Calu3 (cell line): ENCODE results near the gene ADAM22. TPM values are rescaled to one million over a fixed set of nuclear protein-coding genes. Genes with fewer than 3 reads are reported as not detected.
A peak's percentile ranks its signal among the peaks of the same experiment; 100 is the strongest.

ENCODE experiments used
- BruUV-seq: library from RNA; stranded (reverse); fragments of 400-500 nt; replicated peaks from 2 replicates; lab custom pipeline; 2021; lab: Mats Ljungman, UMichigan
- CTCF ChIA-PET: fragments of 300-600 bp; sonication (Branson Sonifier 250); formaldehyde crosslinking; loops from one replicate; lab custom pipeline; 2022; ENCODE audit warnings: antibody characterized with exemption; lab: Charles Lee
- DNase-seq: peaks from one replicate; pipeline ENCODE4 v3.0.0; 2022
- H3K27ac Mint-ChIP-seq: one replicate; pipeline ENCODE4 v1.8.0; 2022; ENCODE audit warnings: mixed read lengths; ENCODE audit not compliant: unreplicated experiment
- H3K27me3 Mint-ChIP-seq: one replicate; pipeline ENCODE4 v1.8.0; 2022; ENCODE audit warnings: mixed read lengths; ENCODE audit not compliant: unreplicated experiment
- H3K36me3 Mint-ChIP-seq: one replicate; pipeline ENCODE4 v1.8.0; 2022; ENCODE audit warnings: mild to moderate bottlenecking, moderate library complexity, mixed read lengths; ENCODE audit not compliant: insufficient read depth, unreplicated experiment
- H3K4me1 Mint-ChIP-seq: one replicate; pipeline ENCODE4 v1.8.0; 2022; ENCODE audit warnings: mild to moderate bottlenecking, low read depth, mixed read lengths; ENCODE audit not compliant: unreplicated experiment
- H3K4me3 Mint-ChIP-seq: one replicate; pipeline ENCODE4 v1.8.0; 2022; ENCODE audit warnings: mild to moderate bottlenecking, low read depth, moderate library complexity, mixed read lengths; ENCODE audit not compliant: unreplicated experiment
- H3K9me3 Mint-ChIP-seq: one replicate; pipeline ENCODE4 v1.8.0; 2022; ENCODE audit warnings: low read depth, mixed read lengths; ENCODE audit not compliant: unreplicated experiment
- intact Hi-C: fragments of 100-400 bp; cut with micrococcal nuclease; formaldehyde crosslinking; loops from one replicate; pipeline ENCODE4 v1.10.0; 2022; ENCODE audit not compliant: unreplicated experiment
- total RNA-seq: library from RNA; stranded (reverse); gene quantifications from 2 replicates; pipeline ENCODE4 v1.2.3, GENCODE V29; 2022
- TF ChIP-seq, protein P1 (sequence below): fragments of 200-600 bp; IDR thresholded peaks from one replicate; pipeline ENCODE4 v1.8.0; 2022; ENCODE audit warnings: antibody characterized with exemption; ENCODE audit not compliant: unreplicated experiment

ADAM22 gene
- total RNA-seq, 1 experiment from 2014 or later: 3.0 TPM

DNA sequence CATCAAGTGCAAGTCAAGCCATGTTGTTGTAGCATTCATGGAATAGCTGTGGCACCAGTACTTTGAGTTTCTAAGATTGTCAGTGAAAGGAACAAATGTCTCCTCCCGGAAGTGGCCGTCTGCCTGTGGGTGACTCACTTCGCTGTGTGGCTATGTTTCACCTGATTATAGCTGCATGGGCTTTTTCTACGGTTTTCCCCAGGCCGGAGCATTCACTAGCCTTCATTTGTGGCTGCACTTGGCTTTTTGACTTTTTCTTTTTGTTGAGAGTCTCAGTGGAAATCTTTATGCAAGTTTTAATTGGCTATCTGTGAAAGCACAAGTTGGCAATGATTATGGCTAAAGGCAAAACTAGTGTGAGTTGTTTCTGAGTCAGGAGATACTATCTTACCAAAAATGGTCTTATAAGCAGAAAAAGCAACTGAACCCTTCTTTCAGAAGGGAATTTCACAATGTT is 250.8 kb downstream of the ADAM22 start:
- H3K4me3 Mint-ChIP-seq: no peak overlapping the region

DNA sequence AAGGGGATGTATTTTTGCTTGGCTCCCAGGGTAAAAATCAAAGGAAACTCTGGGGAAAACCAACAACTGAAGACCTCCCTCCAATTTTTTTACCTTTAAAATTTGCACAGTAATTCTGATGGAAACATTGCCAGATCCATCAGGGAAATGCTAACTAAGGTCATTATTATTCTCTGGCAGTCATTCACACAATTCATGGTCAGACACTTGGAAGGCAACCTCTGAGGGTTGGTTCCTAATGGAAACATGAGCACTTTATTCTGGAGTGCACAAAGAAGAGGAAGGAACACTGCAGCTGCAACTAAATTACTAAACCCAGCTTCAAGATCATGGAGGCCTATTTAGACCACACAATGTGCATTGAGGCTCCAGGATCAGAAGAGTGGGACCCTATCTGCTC is 251.6 kb downstream of the ADAM22 start:
- DNase-seq: no peak
- Mint-ChIP-seq H3K36me3 (no peaks in the 10 kb centered on the region), H3K9me3 (no peaks in the 10 kb centered on the region), H3K27ac (no peak overlapping the region), H3K4me1 (no peaks in the 10 kb centered on the region), H3K27me3 (no peaks in the 10 kb centered on the region), H3K4me3 (no peak overlapping the region)
- BruUV-seq: no TSS peak
- TF ChIP-seq, protein P1, sequence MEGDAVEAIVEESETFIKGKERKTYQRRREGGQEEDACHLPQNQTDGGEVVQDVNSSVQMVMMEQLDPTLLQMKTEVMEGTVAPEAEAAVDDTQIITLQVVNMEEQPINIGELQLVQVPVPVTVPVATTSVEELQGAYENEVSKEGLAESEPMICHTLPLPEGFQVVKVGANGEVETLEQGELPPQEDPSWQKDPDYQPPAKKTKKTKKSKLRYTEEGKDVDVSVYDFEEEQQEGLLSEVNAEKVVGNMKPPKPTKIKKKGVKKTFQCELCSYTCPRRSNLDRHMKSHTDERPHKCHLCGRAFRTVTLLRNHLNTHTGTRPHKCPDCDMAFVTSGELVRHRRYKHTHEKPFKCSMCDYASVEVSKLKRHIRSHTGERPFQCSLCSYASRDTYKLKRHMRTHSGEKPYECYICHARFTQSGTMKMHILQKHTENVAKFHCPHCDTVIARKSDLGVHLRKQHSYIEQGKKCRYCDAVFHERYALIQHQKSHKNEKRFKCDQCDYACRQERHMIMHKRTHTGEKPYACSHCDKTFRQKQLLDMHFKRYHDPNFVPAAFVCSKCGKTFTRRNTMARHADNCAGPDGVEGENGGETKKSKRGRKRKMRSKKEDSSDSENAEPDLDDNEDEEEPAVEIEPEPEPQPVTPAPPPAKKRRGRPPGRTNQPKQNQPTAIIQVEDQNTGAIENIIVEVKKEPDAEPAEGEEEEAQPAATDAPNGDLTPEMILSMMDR: no peak
- intact Hi-C loops: no loop called here
- CTCF ChIA-PET: interaction anchor here (0.6 kb wide), 1 partner anchor 492 kb away, joined by 3 read pairs; no protein-coding TSS in a partner anchor

More for the DNA sequence above, 250.8 kb downstream of the ADAM22 start:
- Mint-ChIP-seq H3K36me3 (no peaks in the 10 kb centered on the region), H3K9me3 (no peaks in the 10 kb centered on the region), H3K27ac (peak overlapping the region; percentile 13), H3K27me3 (no peaks in the 10 kb centered on the region), H3K4me1 (no peaks in the 10 kb centered on the region)
- CTCF ChIA-PET: no interaction called here
- no TSS peak for BruUV-seq
- intact Hi-C loops: no loop called here
- peak; percentile 45 for DNase-seq
- TF ChIP-seq, protein P1: no peak

DNA sequence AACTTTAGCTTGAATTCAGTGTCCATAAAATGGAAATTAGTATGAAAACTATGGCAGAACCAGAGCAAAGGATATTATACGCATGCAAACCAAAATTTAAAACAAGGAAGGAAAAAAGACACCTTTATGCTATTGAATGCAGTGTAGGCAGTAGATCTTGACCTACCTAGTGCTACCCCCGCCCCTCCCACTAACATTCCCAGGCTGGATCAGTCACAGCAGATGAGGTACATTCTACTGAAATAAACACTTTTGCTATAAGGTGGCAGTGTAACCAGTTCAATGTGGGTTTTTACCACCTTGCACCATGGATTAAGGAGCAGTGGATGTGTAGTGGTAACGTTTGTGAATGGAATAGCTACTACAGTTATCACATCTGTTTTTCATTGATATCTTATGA is 257.9 kb downstream of the ADAM22 start:
- H3K36me3 Mint-ChIP-seq: no peaks in the 10 kb centered on the region
- CTCF ChIA-PET: no interaction called here
- no peaks in the 10 kb centered on the region for H3K27me3 Mint-ChIP-seq
- H3K4me3 Mint-ChIP-seq: no peak overlapping the region
- H3K9me3 Mint-ChIP-seq: no peaks in the 10 kb centered on the region
- TF ChIP-seq, protein P1: no peak
- no peak overlapping the region for H3K27ac Mint-ChIP-seq
- no peaks in the 10 kb centered on the region for H3K4me1 Mint-ChIP-seq
- intact Hi-C loops: no loop called here
- no TSS peak for BruUV-seq
- DNase-seq: no peak

DNA sequence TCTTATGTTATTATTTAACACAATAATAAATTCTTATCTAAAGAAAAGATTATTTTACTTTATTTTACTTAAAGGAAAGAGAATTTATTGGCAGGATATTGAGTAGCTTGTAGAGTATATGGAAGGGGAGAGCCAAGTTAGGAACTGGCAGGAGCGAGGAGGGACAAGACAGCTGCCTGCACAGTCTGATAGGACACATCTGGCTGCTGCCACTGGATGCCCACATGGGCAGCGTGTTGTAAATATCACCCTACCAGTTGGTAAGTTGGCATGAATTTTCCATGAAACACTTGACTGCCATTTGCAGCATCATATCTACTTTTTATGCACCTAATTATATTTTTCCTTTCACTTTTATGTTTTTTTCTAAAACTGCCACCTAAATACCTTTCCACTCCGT is 266.2 kb downstream of the ADAM22 start:
- Mint-ChIP-seq H3K9me3 (no peaks in the 10 kb centered on the region), H3K4me3 (no peak overlapping the region), H3K27me3 (no peaks in the 10 kb centered on the region), H3K4me1 (no peaks in the 10 kb centered on the region), H3K36me3 (peaks cover 16% of the 10 kb centered on the region), H3K27ac (no peak overlapping the region)
- no TSS peak for BruUV-seq
- TF ChIP-seq, protein P1: no peak
- intact Hi-C loops: no loop called here
- DNase-seq: no peak
- CTCF ChIA-PET: no interaction called here
